SJCRH30 (cell line): ENCODE results near the gene MAML2. TPM values are rescaled to one million over a fixed set of nuclear protein-coding genes. Genes with fewer than 3 reads are reported as not detected.

Source experiments
- DNase-seq, 2 experiments: peaks; one replicate each; pipeline ENCODE4 v3.0.0-alpha.2; 2015 to 2020
- H3K27ac ChIP-seq: fragments of 250-450 bp; sonication (Bioruptor Pico); 2 replicates; pipeline ENCODE4 v1.5.1; 2020; ENCODE audit warnings: mild to moderate bottlenecking, moderate library complexity
- H3K27me3 ChIP-seq: fragments of 250-450 bp; sonication (Bioruptor Pico); 2 replicates; pipeline ENCODE4 v1.5.1; 2020; ENCODE audit warnings: mild to moderate bottlenecking, moderate library complexity
- H3K36me3 ChIP-seq: fragments of 250-450 bp; sonication (Bioruptor Pico); 2 replicates; pipeline ENCODE4 v1.5.1; 2020; ENCODE audit warnings: mild to moderate bottlenecking, moderate library complexity
- H3K4me1 ChIP-seq: fragments of 250-450 bp; sonication (Bioruptor Pico); 2 replicates; pipeline ENCODE4 v1.5.1; 2020; ENCODE audit warnings: mild to moderate bottlenecking, moderate library complexity
- H3K4me3 ChIP-seq: fragments of 250-450 bp; sonication (Bioruptor Pico); 2 replicates; pipeline ENCODE4 v1.5.1; 2020; ENCODE audit warnings: mild to moderate bottlenecking, moderate library complexity
- H3K9me3 ChIP-seq: fragments of 250-450 bp; sonication (Bioruptor Pico); replicated peaks from 2 replicates; pipeline ENCODE4 v1.5.1; 2020; ENCODE audit warnings: mild to moderate bottlenecking, moderate library complexity
- total RNA-seq: library from RNA; depleted of rRNA; stranded (reverse); fragments of >200 nt; shearing (Covaris generic); gene quantifications from 2 replicates; pipeline ENCODE4 v1.2.3, GENCODE V29; 2014

MAML2 gene
- total RNA-seq, 1 experiment from 2014 or later, result 2.1 TPM

GRCh38 chr11:96065379-96065778 lies 277.6 kb downstream of the MAML2 start:
- Histone ChIP-seq H3K4me1 (0 out of 2 replicates have a peak, but pooled peaks cover 3% of the 10 kb centered on the region), H3K4me3 (no peak overlapping the region), H3K27me3 (no peaks in the 10 kb centered on the region), H3K27ac (no peak overlapping the region), H3K36me3 (no peaks in the 10 kb centered on the region), H3K9me3 (no peaks in the 10 kb centered on the region)
- DNase-seq, result no peak

GRCh38 chr11:96063886-96064285 lies 279.1 kb downstream of the MAML2 start:
- Histone ChIP-seq H3K4me3 (no peak overlapping the region), H3K27ac (no peak overlapping the region)
- DNase-seq, result no peak

DNA sequence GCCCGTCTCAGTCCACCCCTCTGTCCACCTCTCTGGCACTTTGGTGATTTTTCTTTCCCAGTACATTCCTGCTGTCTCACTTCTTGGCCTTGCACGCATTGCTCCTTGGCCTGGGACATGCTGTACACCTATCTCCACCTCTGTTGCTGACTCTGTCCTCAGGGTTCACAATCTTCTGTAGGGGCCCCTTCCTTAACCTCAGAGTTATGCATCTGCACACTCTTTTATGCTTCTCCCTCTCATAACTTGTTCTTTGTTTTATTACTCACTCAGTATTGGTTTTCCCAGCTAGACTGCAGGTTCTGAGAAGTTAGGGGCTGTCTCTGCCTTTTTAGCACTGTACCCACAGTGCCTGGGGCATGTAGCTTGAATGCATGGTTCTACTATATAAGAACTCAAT lies 279.9 kb downstream of the MAML2 start:
- H3K27me3 ChIP-seq, result no peaks in the 10 kb centered on the region
- no peaks in the 10 kb centered on the region for H3K9me3 ChIP-seq
- DNase-seq, result no peak
- H3K4me1 ChIP-seq, result 0 out of 2 replicates have a peak, but pooled peaks cover 3% of the 10 kb centered on the region
- no peaks in the 10 kb centered on the region for H3K36me3 ChIP-seq
- H3K4me3 ChIP-seq, result no peak overlapping the region
- H3K27ac ChIP-seq, result no peak overlapping the region

More at GRCh38 chr11:96063886-96064285, 279.1 kb downstream of the MAML2 start:
- Histone ChIP-seq H3K36me3 (no peaks in the 10 kb centered on the region), H3K9me3 (no peaks in the 10 kb centered on the region), H3K27me3 (no peaks in the 10 kb centered on the region), H3K4me1 (0 out of 2 replicates have a peak, but pooled peaks cover 3% of the 10 kb centered on the region)

GRCh38 chr11:96062134-96062533 lies 280.9 kb downstream of the MAML2 start:
- no peak overlapping the region for H3K27ac ChIP-seq
- no peak overlapping the region for H3K4me3 ChIP-seq
- no peaks in the 10 kb centered on the region for H3K9me3 ChIP-seq
- no peaks in the 10 kb centered on the region for H3K27me3 ChIP-seq
- no peaks in the 10 kb centered on the region for H3K36me3 ChIP-seq
- 0 out of 2 replicates have a peak, but pooled peaks cover 3% of the 10 kb centered on the region for H3K4me1 ChIP-seq
- DNase-seq, result no peak

DNA sequence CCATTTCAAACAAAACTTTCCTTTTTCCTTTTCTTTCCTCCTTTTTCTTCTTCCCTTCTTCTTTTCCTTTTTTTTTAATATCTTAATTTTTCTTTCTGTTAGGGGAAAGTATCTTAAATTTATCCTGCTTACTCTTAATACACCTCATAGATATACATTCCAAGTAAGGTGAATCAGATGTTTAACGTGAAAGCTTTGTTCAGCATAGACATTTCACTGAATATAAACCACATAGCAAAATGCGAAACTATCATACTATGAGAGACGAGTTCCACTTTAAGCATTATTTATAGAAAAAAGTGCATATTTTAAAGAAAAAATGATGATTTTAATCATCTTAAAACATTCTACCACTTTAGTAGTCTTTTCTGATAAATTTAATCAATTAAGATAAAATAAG lies 281.3 kb downstream of the MAML2 start:
- no peaks in the 10 kb centered on the region for H3K27me3 ChIP-seq
- H3K4me3 ChIP-seq, result no peak overlapping the region
- no peaks in the 10 kb centered on the region for H3K36me3 ChIP-seq
- H3K4me1 ChIP-seq, result 0 out of 2 replicates have a peak, but pooled peaks cover 3% of the 10 kb centered on the region
- DNase-seq, result no peak
- no peaks in the 10 kb centered on the region for H3K9me3 ChIP-seq
- H3K27ac ChIP-seq, result no peak overlapping the region

DNA sequence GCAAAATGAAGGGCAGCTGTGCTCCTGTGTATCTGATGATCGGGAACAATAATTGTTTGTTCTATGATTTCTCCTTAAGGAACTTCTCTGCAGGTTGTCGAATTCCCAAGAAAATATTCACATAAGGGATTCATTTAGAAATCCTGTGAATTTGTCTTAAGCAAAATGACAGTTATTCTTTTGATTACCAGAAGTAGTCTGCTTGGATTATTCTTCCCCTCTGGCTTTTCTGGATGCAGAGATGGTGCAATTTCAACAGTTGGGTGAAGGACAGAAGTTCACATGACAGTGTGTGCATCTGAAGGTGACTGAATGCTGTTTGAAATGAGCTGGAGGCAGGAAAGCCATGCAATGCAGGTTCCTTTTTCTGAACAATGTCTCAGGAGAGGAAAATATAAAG lies 281.9 kb downstream of the MAML2 start:
- no peaks in the 10 kb centered on the region for H3K9me3 ChIP-seq
- H3K27me3 ChIP-seq, result no peaks in the 10 kb centered on the region
- no peak for DNase-seq
- H3K36me3 ChIP-seq, result no peaks in the 10 kb centered on the region
- H3K27ac ChIP-seq, result no peak overlapping the region
- H3K4me1 ChIP-seq, result peaks cover 5% of the 10 kb centered on the region; the same call in 1 of the 2 replicates
- no peak overlapping the region for H3K4me3 ChIP-seq

GRCh38 chr11:96057502-96057901 lies 285.5 kb downstream of the MAML2 start:
- peaks cover 24% of the 10 kb centered on the region; the same call in 1 of the 2 replicates for H3K4me1 ChIP-seq

GRCh38 chr11:96056576-96056975 lies 286.4 kb downstream of the MAML2 start:
- H3K4me3 ChIP-seq, result no peak overlapping the region
- no peaks in the 10 kb centered on the region for H3K27me3 ChIP-seq
- peaks cover 21% of the 10 kb centered on the region; the same call in 1 of the 2 replicates for H3K4me1 ChIP-seq
- no peak overlapping the region for H3K27ac ChIP-seq
- no peaks in the 10 kb centered on the region for H3K9me3 ChIP-seq
- no peak for DNase-seq
- H3K36me3 ChIP-seq, result no peaks in the 10 kb centered on the region

More at GRCh38 chr11:96057502-96057901, 285.5 kb downstream of the MAML2 start:
- H3K27ac ChIP-seq, result no peak overlapping the region
- H3K27me3 ChIP-seq, result no peaks in the 10 kb centered on the region
- no peak overlapping the region for H3K4me3 ChIP-seq
- no peaks in the 10 kb centered on the region for H3K36me3 ChIP-seq
- DNase-seq, result no peak
- H3K9me3 ChIP-seq, result no peaks in the 10 kb centered on the region

- Histone ChIP-seq H3K27ac (no peak overlapping the region), H3K4me1 (peaks cover 21% of the 10 kb centered on the region; the same call in 1 of the 2 replicates)
- peak in 1 of 2 experiments; percentile 3 for DNase-seq
These were observed 287.1 kb downstream of the MAML2 start for GRCh38 chr11:96055706-96056387.

GRCh38 chr11:96054870-96055705 lies 287.9 kb downstream of the MAML2 start:
- no peak overlapping the region for H3K4me3 ChIP-seq
- H3K27me3 ChIP-seq, result no peaks in the 10 kb centered on the region
- H3K9me3 ChIP-seq, result no peaks in the 10 kb centered on the region
- H3K36me3 ChIP-seq, result no peaks in the 10 kb centered on the region
- peaks cover 21% of the 10 kb centered on the region; the same call in 1 of the 2 replicates for H3K4me1 ChIP-seq
- DNase-seq, result peak in 1 of 2 experiments; percentile 48
- no peak overlapping the region for H3K27ac ChIP-seq

More at GRCh38 chr11:96055706-96056387, 287.1 kb downstream of the MAML2 start:
- Histone ChIP-seq H3K27me3 (no peaks in the 10 kb centered on the region), H3K36me3 (no peaks in the 10 kb centered on the region), H3K4me3 (no peak overlapping the region), H3K9me3 (no peaks in the 10 kb centered on the region)

- Histone ChIP-seq H3K9me3 (no peaks in the 10 kb centered on the region), H3K4me3 (no peak overlapping the region), H3K27me3 (no peaks in the 10 kb centered on the region), H3K4me1 (peaks cover 21% of the 10 kb centered on the region; the same call in 1 of the 2 replicates), H3K27ac (peak overlapping the region; percentile 66), H3K36me3 (no peaks in the 10 kb centered on the region)
- peak; percentile 59 to 71 for DNase-seq
These were observed 289.9 kb downstream of the MAML2 start for GRCh38 chr11:96052921-96053651.

GRCh38 chr11:96051820-96052219 lies 291.2 kb downstream of the MAML2 start:
- H3K4me1 ChIP-seq, result peaks cover 21% of the 10 kb centered on the region; the same call in 1 of the 2 replicates
- DNase-seq, result no peak
- H3K4me3 ChIP-seq, result no peak overlapping the region
- H3K27ac ChIP-seq, result no peak overlapping the region
- H3K9me3 ChIP-seq, result no peaks in the 10 kb centered on the region
- H3K27me3 ChIP-seq, result no peaks in the 10 kb centered on the region
- H3K36me3 ChIP-seq, result no peaks in the 10 kb centered on the region

GRCh38 chr11:96050435-96051182 lies 292.4 kb downstream of the MAML2 start:
- H3K4me3 ChIP-seq, result no peak overlapping the region
- H3K27ac ChIP-seq, result no peak overlapping the region
- no peaks in the 10 kb centered on the region for H3K9me3 ChIP-seq
- no peaks in the 10 kb centered on the region for H3K36me3 ChIP-seq
- no peak for DNase-seq
- no peaks in the 10 kb centered on the region for H3K27me3 ChIP-seq
- H3K4me1 ChIP-seq, result peaks cover 16% of the 10 kb centered on the region; the same call in 1 of the 2 replicates

DNA sequence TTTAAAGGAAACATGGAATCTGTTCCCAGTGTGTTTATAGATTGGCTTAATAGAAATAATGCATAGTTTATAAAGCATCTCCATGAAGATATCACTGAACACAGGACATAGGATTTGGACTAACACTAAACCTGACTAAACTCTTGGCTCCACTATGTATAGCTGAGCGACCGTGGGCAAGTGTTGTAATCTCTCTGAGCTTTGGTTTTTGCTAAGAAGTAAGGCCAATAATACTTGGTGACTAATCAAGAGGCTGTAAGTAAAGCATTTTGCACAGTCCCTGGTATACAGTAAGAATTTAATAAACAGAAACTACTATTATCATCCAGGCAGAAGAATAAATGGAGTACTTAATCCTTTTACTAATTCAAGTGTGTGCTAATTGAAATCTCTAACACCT lies 293.6 kb downstream of the MAML2 start:
- no peaks in the 10 kb centered on the region for H3K9me3 ChIP-seq
- no peaks in the 10 kb centered on the region for H3K27me3 ChIP-seq
- no peak for DNase-seq
- H3K4me1 ChIP-seq, result peaks cover 12% of the 10 kb centered on the region; the same call in 1 of the 2 replicates
- no peak overlapping the region for H3K4me3 ChIP-seq
- H3K36me3 ChIP-seq, result no peaks in the 10 kb centered on the region
- no peak overlapping the region for H3K27ac ChIP-seq
